Activated CD4-positive, alpha-beta T cell treated with anti-CD3 and anti-CD28 coated beads, Interleukin-2, amount 10 ng/mL, durations not matched to agents 7 days and 5 days (primary cell): ENCODE data around the gene PLD1. TPM values are rescaled to one million over a fixed set of nuclear protein-coding genes. Genes with fewer than 3 reads are reported as not detected.

Experiments
- CTCF ChIA-PET: fragments of 350-600 bp; sonication (Branson Sonifier 250); formaldehyde crosslinking; loops from one replicate; lab custom pipeline; 2021; ENCODE audit warnings: antibody characterized with exemption; lab: Charles Lee
- POLR2A ChIA-PET: fragments of 350-600 bp; sonication (Branson Sonifier 250); formaldehyde crosslinking; loops from one replicate; lab custom pipeline; 2021; ENCODE audit warnings: antibody characterized with exemption; lab: Charles Lee
- DNase-seq: peaks from one replicate; pipeline ENCODE4 v3.0.0-alpha.2; 2020
- H3K27ac Mint-ChIP-seq: one replicate; pipeline ENCODE4 v1.8.0; 2021; ENCODE audit warnings: mild to moderate bottlenecking, moderate library complexity, mixed read lengths
- H3K27me3 Mint-ChIP-seq: one replicate; pipeline ENCODE4 v1.8.0; 2021; ENCODE audit warnings: mixed read lengths
- H3K36me3 Mint-ChIP-seq: one replicate; pipeline ENCODE4 v1.8.0; 2021; ENCODE audit warnings: low read depth, mixed read lengths
- H3K4me1 Mint-ChIP-seq: one replicate; pipeline ENCODE4 v1.8.0; 2021; ENCODE audit warnings: mixed read lengths
- H3K4me3 Mint-ChIP-seq: one replicate; pipeline ENCODE4 v1.8.0; 2021; ENCODE audit warnings: mild to moderate bottlenecking, moderate library complexity, mixed read lengths
- H3K9me3 Mint-ChIP-seq: one replicate; pipeline ENCODE4 v1.8.0; 2021; ENCODE audit warnings: mixed read lengths
- total RNA-seq, 2 experiments: library from RNA; stranded (reverse); gene quantifications; one replicate each; pipeline ENCODE4 v1.2.3, GENCODE V29; 2021

Gene PLD1
- total RNA-seq, 2 experiments from 2014 or later, result 0.50 to 0.94 TPM

DNA sequence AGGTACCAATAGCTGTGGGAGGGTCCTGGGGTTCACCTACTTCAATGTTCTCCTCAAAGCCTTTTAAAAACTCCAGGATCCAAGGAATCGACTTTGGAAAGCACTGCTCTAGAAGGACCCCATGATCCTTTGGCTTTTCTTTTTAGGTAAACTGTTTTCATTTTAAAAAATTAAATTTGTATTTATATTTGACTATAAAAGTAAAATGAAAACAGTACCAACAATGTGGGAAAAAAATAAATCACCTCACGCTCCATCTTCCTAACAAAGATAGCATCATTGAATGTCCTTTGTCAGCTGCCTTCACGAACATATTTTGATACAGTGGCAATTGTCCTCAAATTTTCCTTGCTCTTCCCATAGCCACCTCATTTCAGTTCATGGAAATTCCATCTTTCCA is 127.5 kb downstream of the PLD1 start:
- Mint-ChIP-seq H3K4me3 (no peak overlapping the region), H3K27me3 (peaks cover 8% of the 10 kb centered on the region), H3K27ac (no peak overlapping the region), H3K9me3 (no peaks in the 10 kb centered on the region), H3K4me1 (no peaks in the 10 kb centered on the region), H3K36me3 (no peaks in the 10 kb centered on the region)
- no peak for DNase-seq
- ChIA-PET CTCF (interaction anchor here (0.6 kb wide), 1 partner anchor 71 kb away, joined by 3 read pairs; no protein-coding TSS in a partner anchor), POLR2A (no interaction called here)

DNA sequence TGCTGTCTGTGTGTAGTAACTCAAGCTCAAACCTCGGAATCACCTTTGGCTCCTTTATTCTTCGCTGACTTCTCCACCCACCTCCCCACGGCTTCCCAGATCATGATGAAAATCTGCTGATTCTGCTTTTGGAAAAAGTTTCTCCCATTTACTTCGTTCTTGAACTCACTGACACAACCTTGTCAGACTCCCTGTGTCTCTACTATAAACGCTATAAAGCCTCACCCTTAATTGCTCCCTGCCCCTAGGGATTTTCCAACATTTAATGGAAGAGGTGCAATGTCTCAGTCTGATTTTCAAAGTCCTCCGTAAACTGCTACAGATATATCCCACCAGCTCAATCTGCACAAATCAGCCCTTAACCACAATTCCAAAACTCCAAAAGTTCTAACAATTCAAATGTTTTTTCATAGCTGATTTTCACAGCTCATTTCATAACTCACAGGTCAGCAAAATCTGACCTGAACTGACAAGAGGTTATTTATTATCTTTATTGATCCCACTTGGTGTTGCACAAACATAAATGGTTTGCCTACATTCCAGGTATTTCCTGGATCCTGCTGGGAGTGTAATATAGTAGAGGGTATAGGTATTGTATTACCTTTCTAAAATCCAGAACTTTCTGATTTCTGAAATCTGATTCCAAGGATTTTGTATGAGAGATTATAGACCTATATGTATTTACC is 129.4 kb downstream of the PLD1 start:
- POLR2A ChIA-PET, result no interaction called here

GRCh38 chr3:171678971-171679492 is 131.3 kb downstream of the PLD1 start:
- no peaks in the 10 kb centered on the region for H3K4me1 Mint-ChIP-seq
- no peaks in the 10 kb centered on the region for H3K9me3 Mint-ChIP-seq
- H3K27me3 Mint-ChIP-seq, result peaks cover 8% of the 10 kb centered on the region
- H3K36me3 Mint-ChIP-seq, result no peaks in the 10 kb centered on the region
- ChIA-PET POLR2A (no interaction called here), CTCF (no interaction called here)
- H3K27ac Mint-ChIP-seq, result no peak overlapping the region
- no peak for DNase-seq
- H3K4me3 Mint-ChIP-seq, result no peak overlapping the region

More for the DNA sequence above, 129.4 kb downstream of the PLD1 start:
- CTCF ChIA-PET, result no interaction called here
- Mint-ChIP-seq H3K27me3 (peaks cover 8% of the 10 kb centered on the region), H3K36me3 (no peaks in the 10 kb centered on the region), H3K4me1 (no peaks in the 10 kb centered on the region), H3K4me3 (no peak overlapping the region), H3K27ac (no peak overlapping the region), H3K9me3 (no peaks in the 10 kb centered on the region)
- no peak for DNase-seq

GRCh38 chr3:171677706-171678105 is 132.6 kb downstream of the PLD1 start:
- H3K9me3 Mint-ChIP-seq, result no peaks in the 10 kb centered on the region
- POLR2A ChIA-PET, result no interaction called here
- H3K27me3 Mint-ChIP-seq, result peaks cover 4% of the 10 kb centered on the region
- no peak overlapping the region for H3K4me3 Mint-ChIP-seq
- H3K36me3 Mint-ChIP-seq, result no peaks in the 10 kb centered on the region
- H3K27ac Mint-ChIP-seq, result no peak overlapping the region
- no peaks in the 10 kb centered on the region for H3K4me1 Mint-ChIP-seq
- DNase-seq, result no peak
- CTCF ChIA-PET, result no interaction called here

GRCh38 chr3:171676601-171677175 is 133.6 kb downstream of the PLD1 start:
- H3K27me3 Mint-ChIP-seq, result peaks cover 2% of the 10 kb centered on the region
- ChIA-PET POLR2A (no interaction called here), CTCF (no interaction called here)

DNA sequence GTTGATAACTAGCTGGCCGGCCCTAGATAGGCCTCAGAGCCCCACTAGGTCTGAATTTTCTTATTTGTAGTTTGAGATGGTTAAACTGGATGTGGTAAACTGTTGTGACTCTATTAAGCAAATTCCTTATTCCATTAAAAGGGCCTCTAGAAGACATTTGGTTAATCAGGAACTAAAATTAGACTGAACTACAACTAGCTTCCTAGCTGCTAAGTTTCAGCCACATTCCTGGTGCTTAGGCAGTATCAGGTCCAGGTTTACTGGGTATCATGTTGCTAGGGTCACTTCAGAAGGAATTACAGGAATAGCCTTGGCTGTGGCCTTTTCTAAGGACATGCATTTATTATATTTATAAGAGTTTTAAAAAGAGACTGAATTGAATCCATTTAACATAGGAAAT is 136.3 kb downstream of the PLD1 start:
- POLR2A ChIA-PET, result no interaction called here
- no peaks in the 10 kb centered on the region for H3K36me3 Mint-ChIP-seq
- H3K27ac Mint-ChIP-seq, result no peak overlapping the region

More at GRCh38 chr3:171676601-171677175, 133.6 kb downstream of the PLD1 start:
- no peaks in the 10 kb centered on the region for H3K9me3 Mint-ChIP-seq
- no peak overlapping the region for H3K4me3 Mint-ChIP-seq
- H3K4me1 Mint-ChIP-seq, result no peaks in the 10 kb centered on the region
- H3K27ac Mint-ChIP-seq, result no peak overlapping the region
- H3K36me3 Mint-ChIP-seq, result no peaks in the 10 kb centered on the region
- DNase-seq, result no peak

GRCh38 chr3:171672538-171672937 is 137.7 kb downstream of the PLD1 start:
- H3K4me3 Mint-ChIP-seq, result no peak overlapping the region
- ChIA-PET CTCF (interaction anchor here (1.5 kb wide), 1 partner anchor 22 kb away, joined by 3 read pairs; no protein-coding TSS in a partner anchor), POLR2A (no interaction called here)
- no peaks in the 10 kb centered on the region for H3K9me3 Mint-ChIP-seq
- H3K27me3 Mint-ChIP-seq, result no peaks in the 10 kb centered on the region
- DNase-seq, result no peak
- H3K27ac Mint-ChIP-seq, result no peak overlapping the region
- no peaks in the 10 kb centered on the region for H3K4me1 Mint-ChIP-seq
- H3K36me3 Mint-ChIP-seq, result no peaks in the 10 kb centered on the region

More for the DNA sequence above, 136.3 kb downstream of the PLD1 start:
- no peaks in the 10 kb centered on the region for H3K9me3 Mint-ChIP-seq
- peaks cover 2% of the 10 kb centered on the region for H3K27me3 Mint-ChIP-seq
- no peak for DNase-seq
- H3K4me1 Mint-ChIP-seq, result no peaks in the 10 kb centered on the region
- no peak overlapping the region for H3K4me3 Mint-ChIP-seq
- CTCF ChIA-PET, result interaction anchor here (1.5 kb wide), 1 partner anchor 23 kb away, joined by 3 read pairs; no protein-coding TSS in a partner anchor

- POLR2A ChIA-PET, result no interaction called here
- no peak for DNase-seq
- Mint-ChIP-seq H3K27me3 (no peaks in the 10 kb centered on the region), H3K9me3 (no peaks in the 10 kb centered on the region), H3K4me1 (no peaks in the 10 kb centered on the region), H3K36me3 (no peaks in the 10 kb centered on the region), H3K4me3 (no peak overlapping the region), H3K27ac (no peak overlapping the region)
- CTCF ChIA-PET, result no interaction called here
Observed at GRCh38 chr3:171672124-171672523, 138.2 kb downstream of the PLD1 start.

- no peaks in the 10 kb centered on the region for H3K4me1 Mint-ChIP-seq
- no peaks in the 10 kb centered on the region for H3K36me3 Mint-ChIP-seq
- H3K9me3 Mint-ChIP-seq, result no peaks in the 10 kb centered on the region
- H3K27me3 Mint-ChIP-seq, result no peaks in the 10 kb centered on the region
- H3K27ac Mint-ChIP-seq, result no peak overlapping the region
- POLR2A ChIA-PET, result no interaction called here
- CTCF ChIA-PET, result no interaction called here
- no peak for DNase-seq
- H3K4me3 Mint-ChIP-seq, result no peak overlapping the region
Observed at GRCh38 chr3:171671709-171672108, 138.6 kb downstream of the PLD1 start.

- Mint-ChIP-seq H3K36me3 (no peaks in the 10 kb centered on the region), H3K4me1 (no peaks in the 10 kb centered on the region), H3K27me3 (peaks cover 3% of the 10 kb centered on the region), H3K4me3 (no peak overlapping the region), H3K9me3 (no peaks in the 10 kb centered on the region), H3K27ac (no peak overlapping the region)
- DNase-seq, result no peak
- POLR2A ChIA-PET, result interaction anchor here (0.6 to 0.7 kb wide), 2 partner anchors 12 to 233 kb away, joined by 3 to 4 read pairs; no protein-coding TSS in a partner anchor
- CTCF ChIA-PET, result interaction anchor here (0.8 kb wide), 1 partner anchor 8 kb away, joined by 3 read pairs; no protein-coding TSS in a partner anchor
Observed at GRCh38 chr3:171666516-171666915, 143.8 kb downstream of the PLD1 start.

- no peaks in the 10 kb centered on the region for H3K4me1 Mint-ChIP-seq
- H3K36me3 Mint-ChIP-seq, result no peaks in the 10 kb centered on the region
- no peak overlapping the region for H3K4me3 Mint-ChIP-seq
- no peaks in the 10 kb centered on the region for H3K9me3 Mint-ChIP-seq
- peaks cover 12% of the 10 kb centered on the region for H3K27me3 Mint-ChIP-seq
- POLR2A ChIA-PET, result no interaction called here
- no peak for DNase-seq
- CTCF ChIA-PET, result no interaction called here
- no peak overlapping the region for H3K27ac Mint-ChIP-seq
Observed at GRCh38 chr3:171663805-171664204, 146.5 kb downstream of the PLD1 start.

GRCh38 chr3:171661484-171661883 is 148.8 kb downstream of the PLD1 start:
- no peak overlapping the region for H3K27ac Mint-ChIP-seq
- H3K36me3 Mint-ChIP-seq, result no peaks in the 10 kb centered on the region
- no peak for DNase-seq
- H3K4me3 Mint-ChIP-seq, result no peak overlapping the region
- no peaks in the 10 kb centered on the region for H3K4me1 Mint-ChIP-seq
- ChIA-PET POLR2A (no interaction called here), CTCF (no interaction called here)
- H3K9me3 Mint-ChIP-seq, result no peaks in the 10 kb centered on the region
- peaks cover 15% of the 10 kb centered on the region for H3K27me3 Mint-ChIP-seq

DNA sequence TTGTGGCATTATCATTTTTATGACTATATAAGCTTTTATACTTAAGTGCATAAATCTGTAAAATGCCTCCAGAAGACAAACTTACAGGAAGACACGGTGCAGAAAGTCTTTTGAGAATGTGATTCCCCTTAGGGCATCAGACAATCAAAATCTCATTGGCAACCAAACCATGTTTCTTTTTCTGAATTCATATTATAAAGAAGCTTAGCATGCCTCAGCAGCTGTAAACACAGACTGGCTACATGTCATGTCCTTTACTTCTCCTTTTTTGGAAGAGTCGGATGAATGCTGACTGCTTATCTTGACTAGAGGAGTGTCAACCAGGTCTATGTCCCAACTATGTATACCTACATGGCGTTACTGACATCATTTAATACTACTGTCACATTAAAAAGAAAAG is 150.1 kb downstream of the PLD1 start:
- H3K4me1 Mint-ChIP-seq, result no peaks in the 10 kb centered on the region
- no peak overlapping the region for H3K4me3 Mint-ChIP-seq
- peaks cover 15% of the 10 kb centered on the region for H3K27me3 Mint-ChIP-seq
- ChIA-PET CTCF (no interaction called here), POLR2A (no interaction called here)
- no peak for DNase-seq
- no peaks in the 10 kb centered on the region for H3K9me3 Mint-ChIP-seq
- no peak overlapping the region for H3K27ac Mint-ChIP-seq
- no peaks in the 10 kb centered on the region for H3K36me3 Mint-ChIP-seq
